ENCODE data around the gene PACS1. TPM values are rescaled to one million over a fixed set of nuclear protein-coding genes. Genes with fewer than 3 reads are reported as not detected.
A peak's percentile ranks its signal among the peaks of the same experiment; 100 is the strongest.

Gene PACS1
- total RNA-seq, 5 donors from 2014 or later (not counting 1 experiment from before 2014, with no cell fraction given) = 222 to 268 (median 236) TPM

GRCh38 chr11:66282468-66283455 is 212.7 kb downstream of the PACS1 start:
- POLR2A ChIA-PET = interaction anchor here (0.5 to 1.5 kb wide), 2 partner anchors 10 to 29 kb away, joined by 4 to 10 read pairs; no protein-coding TSS in a partner anchor

DNA sequence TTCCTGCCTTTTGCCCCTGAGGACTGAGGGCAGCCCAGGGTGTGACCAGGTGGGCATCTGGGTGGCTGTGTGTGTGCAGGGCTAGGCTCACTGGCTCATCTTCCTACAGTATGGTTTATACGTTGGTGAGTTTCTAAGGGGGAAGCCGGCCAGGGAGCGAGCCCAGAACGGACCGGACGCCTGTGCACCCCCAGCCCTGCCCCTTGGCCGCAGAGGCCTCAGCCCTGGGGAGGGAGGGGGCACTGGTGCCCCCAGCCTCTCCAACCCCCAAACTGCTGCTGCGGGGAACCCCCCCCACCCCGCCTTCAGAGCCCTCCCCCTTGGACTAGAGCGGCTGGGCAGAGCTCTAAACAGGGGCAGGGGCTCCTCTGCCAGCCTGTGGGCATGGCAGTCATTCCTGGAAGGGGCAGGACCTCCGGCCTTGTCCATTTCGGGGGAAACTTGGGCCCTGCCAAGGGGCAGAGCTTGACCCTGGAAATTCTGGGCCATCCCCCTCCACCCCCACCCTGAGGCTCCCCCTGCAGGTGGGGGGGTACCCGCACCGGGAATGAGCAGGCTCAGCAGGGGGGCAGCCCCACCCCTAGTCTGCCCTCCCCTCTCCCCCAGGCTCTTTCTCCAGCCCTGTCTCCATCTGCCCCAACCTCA is 213.5 kb downstream of the PACS1 start:
- Histone ChIP-seq H3K27ac (ENCODE audit: low read length) (no peak overlapping the region), H3K4me3 (ENCODE audit: control insufficient read depth in 1 of 2, extremely low read depth in 1 of 2, low read length in 1 of 2) (no peak overlapping the region), H3K9me3 (no peaks in the 10 kb centered on the region), H3K36me3 (ENCODE audit: control insufficient read depth in 2 of 2, extremely low read depth in 1 of 2, insufficient read depth in 1 of 2, low read length in 1 of 2) (peaks cover 4 to 9% of the 10 kb centered on the region in 2 donors), H3K27me3 (replicated peaks in 1 of 2; ENCODE audit: control insufficient read depth in 2 of 2, extremely low read depth in 1 of 2, insufficient read depth in 2 of 2, low read length in 1 of 2) (peaks cover 0 to 12% of the 10 kb centered on the region in 2 experiments), H3K4me1 (ENCODE audit: control insufficient read depth in 1 of 2, extremely low read depth in 1 of 2, insufficient read depth in 2 of 2, low read length in 2 of 2) (peaks cover 6 to 49% of the 10 kb centered on the region in 2 experiments)
- CTCF ChIA-PET = interaction anchor here in 1 of 2 donors (0.9 kb wide), 1 partner anchor 61 kb away, joined by 8 read pairs; no protein-coding TSS in a partner anchor
- no peak for ATAC-seq (replicated peaks in 1 of 4)
- WGBS (ENCODE audit: insufficient coverage) = 86% methylated on average over 2 of the region's 14 CpGs
- Mint-ChIP-seq H3K4me1 (peaks cover 40 to 54% (median 42%) of the 10 kb centered on the region in 3 donors), H3K27me3 (no peaks in the 10 kb centered on the region), H3K36me3 (no peaks in the 10 kb centered on the region), H3K27ac (no peak overlapping the region), H3K4me3 (peak overlapping the region in 1 of 3 donors; percentile 54), H3K9me3 (no peaks in the 10 kb centered on the region)
- DNase-seq = peak in 1 of 35 experiments; percentile 7
- POLR2A ChIA-PET = interaction anchor here in 1 of 2 donors (0.7 kb wide), 1 partner anchor 780 kb away, joined by 6 read pairs; no protein-coding TSS in a partner anchor

More at GRCh38 chr11:66282468-66283455, 212.7 kb downstream of the PACS1 start:
- ATAC-seq (replicated peaks in 1 of 4) (peak; percentile 80 to 89 (median 86)), DNase-seq (peak; percentile 95 to 100 (median 100))
- Histone ChIP-seq H3K9me3 (no peaks in the 10 kb centered on the region), H3K36me3 (ENCODE audit: control insufficient read depth in 2 of 2, extremely low read depth in 1 of 2, insufficient read depth in 1 of 2, low read length in 1 of 2) (peaks cover 4 to 9% of the 10 kb centered on the region in 2 donors), H3K4me1 (ENCODE audit: control insufficient read depth in 1 of 2, extremely low read depth in 1 of 2, insufficient read depth in 2 of 2, low read length in 2 of 2) (peaks cover 2 to 45% of the 10 kb centered on the region in 2 experiments), H3K27ac (ENCODE audit: low read length) (peak overlapping the region; percentile 50), H3K4me3 (ENCODE audit: control insufficient read depth in 1 of 2, extremely low read depth in 1 of 2, low read length in 1 of 2) (no peak overlapping the region), H3K27me3 (replicated peaks in 1 of 2; ENCODE audit: control insufficient read depth in 2 of 2, extremely low read depth in 1 of 2, insufficient read depth in 2 of 2, low read length in 1 of 2) (peaks cover 0 to 12% of the 10 kb centered on the region in 2 experiments)
- WGBS (ENCODE audit: insufficient coverage) = 11% methylated on average over 30 of the region's 35 CpGs
- Mint-ChIP-seq H3K9me3 (no peaks in the 10 kb centered on the region), H3K4me3 (peak overlapping the region in 1 of 3 donors; percentile 54), H3K4me1 (peaks cover 38 to 48% (median 42%) of the 10 kb centered on the region in 3 donors), H3K27me3 (no peaks in the 10 kb centered on the region), H3K27ac (peak overlapping the region; percentile 19 to 66), H3K36me3 (no peaks in the 10 kb centered on the region)
- CTCF ChIA-PET = interaction anchor here in 1 of 2 donors (0.9 kb wide), 1 partner anchor 60 kb away, joined by 8 read pairs; no protein-coding TSS in a partner anchor

GRCh38 chr11:66284526-66285078 is 214.5 kb downstream of the PACS1 start:
- ChIA-PET CTCF (no interaction called here), POLR2A (no interaction called here)
- Mint-ChIP-seq H3K27ac (no peak overlapping the region), H3K9me3 (no peaks in the 10 kb centered on the region), H3K27me3 (no peaks in the 10 kb centered on the region), H3K36me3 (no peaks in the 10 kb centered on the region), H3K4me1 (peaks cover 39 to 52% (median 42%) of the 10 kb centered on the region in 3 donors), H3K4me3 (no peak overlapping the region)
- Histone ChIP-seq H3K4me3 (ENCODE audit: control insufficient read depth in 1 of 2, extremely low read depth in 1 of 2, low read length in 1 of 2) (no peak overlapping the region), H3K4me1 (ENCODE audit: control insufficient read depth in 1 of 2, extremely low read depth in 1 of 2, insufficient read depth in 2 of 2, low read length in 2 of 2) (peaks cover 6 to 45% of the 10 kb centered on the region in 2 experiments), H3K27me3 (replicated peaks in 1 of 2; ENCODE audit: control insufficient read depth in 2 of 2, extremely low read depth in 1 of 2, insufficient read depth in 2 of 2, low read length in 1 of 2) (peaks cover 0 to 5% of the 10 kb centered on the region in 2 experiments), H3K27ac (ENCODE audit: low read length) (no peak overlapping the region), H3K36me3 (ENCODE audit: control insufficient read depth in 2 of 2, extremely low read depth in 1 of 2, insufficient read depth in 1 of 2, low read length in 1 of 2) (peaks cover 4 to 9% of the 10 kb centered on the region in 2 donors), H3K9me3 (no peaks in the 10 kb centered on the region)
- no peak for ATAC-seq (replicated peaks in 1 of 4)
- 93% methylated on average over 8 of the region's 16 CpGs for WGBS (ENCODE audit: insufficient coverage)
- no peak for DNase-seq

DNA sequence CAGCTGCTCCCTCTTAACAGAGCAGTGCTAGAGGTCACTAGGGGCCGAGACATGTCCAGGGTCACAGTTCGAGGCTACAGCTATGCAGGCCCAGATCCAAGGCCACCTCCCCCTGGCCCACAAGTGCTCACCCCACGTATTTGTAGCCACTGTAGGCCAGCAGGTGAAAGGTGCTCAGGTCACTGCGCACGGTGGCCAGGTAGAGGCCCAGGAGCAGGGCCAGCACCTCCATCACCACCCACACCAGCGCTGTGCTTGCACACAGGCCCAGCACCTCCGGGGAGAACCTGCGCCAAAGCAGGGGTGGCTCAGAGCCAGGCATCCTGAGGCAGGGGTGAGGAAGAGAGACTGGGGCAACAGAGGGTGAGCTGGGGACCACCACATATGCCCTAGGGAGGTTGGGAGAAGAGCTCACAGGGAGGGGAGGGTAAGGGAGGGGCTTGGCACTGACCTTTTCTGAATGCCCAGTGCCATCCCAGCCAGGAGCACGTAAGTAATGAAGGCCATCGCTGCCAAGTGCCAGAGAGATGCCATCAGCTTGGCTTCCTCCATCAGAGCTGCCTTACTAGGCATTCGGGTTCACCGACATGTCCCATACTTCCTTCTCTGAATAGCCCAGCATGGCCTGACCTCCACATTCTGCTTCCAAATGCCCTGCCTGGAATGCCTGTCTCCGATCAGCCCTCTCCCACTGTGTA is 215.3 kb downstream of the PACS1 start:
- no peak overlapping the region for H3K4me3 ChIP-seq (ENCODE audit: control insufficient read depth in 1 of 2, extremely low read depth in 1 of 2, low read length in 1 of 2)
- Mint-ChIP-seq H3K36me3 (no peaks in the 10 kb centered on the region), H3K27ac (no peak overlapping the region), H3K4me1 (peaks cover 44 to 59% (median 50%) of the 10 kb centered on the region in 3 donors), H3K4me3 (peak overlapping the region in 1 of 3 donors; percentile 18), H3K27me3 (no peaks in the 10 kb centered on the region), H3K9me3 (no peaks in the 10 kb centered on the region)
- H3K9me3 ChIP-seq = no peaks in the 10 kb centered on the region
- peaks cover 6 to 51% of the 10 kb centered on the region in 2 experiments for H3K4me1 ChIP-seq (ENCODE audit: control insufficient read depth in 1 of 2, extremely low read depth in 1 of 2, insufficient read depth in 2 of 2, low read length in 2 of 2)
- POLR2A ChIA-PET = interaction anchor here in 1 of 2 donors (0.5 kb wide), 1 partner anchor 122 kb away, joined by 16 read pairs; no protein-coding TSS in a partner anchor
- peaks cover 4 to 9% of the 10 kb centered on the region in 2 donors for H3K36me3 ChIP-seq (ENCODE audit: control insufficient read depth in 2 of 2, extremely low read depth in 1 of 2, insufficient read depth in 1 of 2, low read length in 1 of 2)
- ATAC-seq (replicated peaks in 1 of 4) (no peak), DNase-seq (no peak)
- no peak overlapping the region for H3K27ac ChIP-seq (ENCODE audit: low read length)
- 97% methylated on average over 10 of the region's 13 CpGs for WGBS (ENCODE audit: insufficient coverage)
- H3K27me3 ChIP-seq (replicated peaks in 1 of 2; ENCODE audit: control insufficient read depth in 2 of 2, extremely low read depth in 1 of 2, insufficient read depth in 2 of 2, low read length in 1 of 2) = no peaks in the 10 kb centered on the region
- CTCF ChIA-PET = no interaction called here

DNA sequence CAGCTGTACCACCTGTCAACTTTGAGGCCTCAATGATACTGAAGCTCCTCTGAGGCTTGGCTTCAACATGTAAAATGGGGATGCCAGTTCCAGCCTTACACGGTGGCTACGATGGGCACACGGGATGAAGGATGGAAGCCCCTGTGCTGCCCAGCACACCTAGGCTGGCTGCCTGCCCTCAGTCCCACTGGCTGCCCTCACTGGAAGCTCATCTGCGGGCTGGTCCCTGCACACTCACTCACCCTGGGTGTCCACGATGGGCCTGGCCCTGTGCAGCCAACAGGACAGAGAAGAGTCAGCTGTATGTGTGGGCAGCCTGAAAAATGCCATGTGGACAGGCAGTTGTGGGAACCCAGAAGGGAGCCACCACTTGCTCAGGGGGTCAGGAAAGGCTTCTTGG is 216.6 kb downstream of the PACS1 start:
- ATAC-seq (replicated peaks in 1 of 4) (no peak), DNase-seq (no peak)
- H3K27me3 ChIP-seq (replicated peaks in 1 of 2; ENCODE audit: control insufficient read depth in 2 of 2, extremely low read depth in 1 of 2, insufficient read depth in 2 of 2, low read length in 1 of 2) = peaks cover 0 to 7% of the 10 kb centered on the region in 2 experiments
- H3K9me3 Mint-ChIP-seq = no peaks in the 10 kb centered on the region
- H3K4me1 ChIP-seq (ENCODE audit: control insufficient read depth in 1 of 2, extremely low read depth in 1 of 2, insufficient read depth in 2 of 2, low read length in 2 of 2) = peaks cover 6 to 51% of the 10 kb centered on the region in 2 experiments
- peak overlapping the region; percentile 31 to 93 (median 70) for H3K4me3 Mint-ChIP-seq
- CTCF ChIA-PET = no interaction called here
- no peak overlapping the region for H3K27ac ChIP-seq (ENCODE audit: low read length)
- H3K27me3 Mint-ChIP-seq = peaks cover 0 to 5% of the 10 kb centered on the region in 2 donors
- POLR2A ChIA-PET = interaction anchor here in 1 of 2 donors (0.6 kb wide), 1 partner anchor 653 kb away, joined by 3 read pairs; no protein-coding TSS in a partner anchor
- H3K4me1 Mint-ChIP-seq = peaks cover 43 to 56% (median 48%) of the 10 kb centered on the region in 3 donors
- 93% methylated on average over 5 of the region's 5 CpGs for WGBS (ENCODE audit: insufficient coverage)
- H3K9me3 ChIP-seq = no peaks in the 10 kb centered on the region
- H3K27ac Mint-ChIP-seq = no peak overlapping the region
- peaks cover 4 to 9% of the 10 kb centered on the region in 2 donors for H3K36me3 ChIP-seq (ENCODE audit: control insufficient read depth in 2 of 2, extremely low read depth in 1 of 2, insufficient read depth in 1 of 2, low read length in 1 of 2)
- no peak overlapping the region for H3K4me3 ChIP-seq (ENCODE audit: control insufficient read depth in 1 of 2, extremely low read depth in 1 of 2, low read length in 1 of 2)
- H3K36me3 Mint-ChIP-seq = no peaks in the 10 kb centered on the region

All from T-cell (primary cell).